B cell (primary cell): ENCODE data around the gene SLC35F3.

Source experiments
- CTCF ChIP-seq: fragments of 200-600 bp; IDR thresholded peaks from one replicate; pipeline ENCODE4 v1.8.0; 2022; ENCODE audit warnings: antibody characterized with exemption, mild to moderate bottlenecking
- EZH2 ChIP-seq: IDR thresholded peaks from 2 replicates; pipeline ENCODE4 v1.6.1; 2012; ENCODE audit warnings: borderline replicate concordance, low read depth, mild to moderate bottlenecking, moderate library complexity, low read length; ENCODE audit not compliant: insufficient read depth, poor library complexity, severe bottlenecking

- TF ChIP-seq CTCF: no peak
- no peak for TF ChIP-seq EZH2
These were observed 358.3 kb downstream of the SLC35F3 start for GRCh38 chr1:234262754-234263105.
